ENCODE data around the gene PCDHGA9. TPM values are rescaled to one million over a fixed set of nuclear protein-coding genes. Genes with fewer than 3 reads are reported as not detected.
A peak's percentile ranks its signal among the peaks of the same experiment; 100 is the strongest.

PCDHGA9 gene
- total and polyA plus RNA-seq, 4 donors = 0.59 to 13.8 (median 2.8) TPM

DNA sequence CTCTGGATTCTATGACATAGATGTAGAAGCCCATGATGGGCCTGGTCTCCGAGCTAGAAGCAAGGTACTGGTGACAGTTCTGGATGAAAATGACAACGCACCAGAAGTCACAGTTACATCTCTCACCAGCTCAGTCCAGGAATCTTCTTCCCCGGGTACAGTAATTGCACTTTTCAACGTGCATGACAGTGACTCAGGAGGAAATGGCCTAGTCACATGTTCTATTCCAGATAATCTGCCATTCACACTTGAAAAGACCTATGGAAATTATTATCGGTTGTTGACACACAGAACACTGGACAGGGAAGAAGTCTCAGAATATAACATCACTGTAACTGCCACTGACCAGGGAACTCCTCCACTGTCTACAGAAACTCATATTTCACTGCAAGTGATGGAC lies 46.4 kb upstream of the PCDHGA9 start:
- Histone ChIP-seq H3K27me3 (ENCODE audit: control insufficient read depth in 3 of 3, insufficient read depth in 3 of 3, low read length in 2 of 3) (no peaks in the 10 kb centered on the region), H3K4me1 (ENCODE audit: control insufficient read depth in 5 of 5, insufficient read depth in 5 of 5, low read length in 5 of 5) (no peaks in the 10 kb centered on the region), H3K4me3 (no peak overlapping the region), H3K9ac (ENCODE audit: insufficient read depth in 1 of 2, low read length in 2 of 2) (no peak overlapping the region), H3K36me3 (ENCODE audit: control insufficient read depth in 4 of 4, insufficient read depth in 4 of 4, low read length in 4 of 4) (peaks cover 0 to 3% (median 0%) of the 10 kb centered on the region in 4 donors), H3K9me3 (ENCODE audit: control insufficient read depth in 4 of 4, insufficient read depth in 3 of 4, low read length in 3 of 4) (peaks cover 11 to 49% (median 27%) of the 10 kb centered on the region in 4 donors), H3K27ac (ENCODE audit: low read depth in 1 of 2, low read length in 1 of 2) (no peak overlapping the region)
- TF ChIP-seq, protein P1, sequence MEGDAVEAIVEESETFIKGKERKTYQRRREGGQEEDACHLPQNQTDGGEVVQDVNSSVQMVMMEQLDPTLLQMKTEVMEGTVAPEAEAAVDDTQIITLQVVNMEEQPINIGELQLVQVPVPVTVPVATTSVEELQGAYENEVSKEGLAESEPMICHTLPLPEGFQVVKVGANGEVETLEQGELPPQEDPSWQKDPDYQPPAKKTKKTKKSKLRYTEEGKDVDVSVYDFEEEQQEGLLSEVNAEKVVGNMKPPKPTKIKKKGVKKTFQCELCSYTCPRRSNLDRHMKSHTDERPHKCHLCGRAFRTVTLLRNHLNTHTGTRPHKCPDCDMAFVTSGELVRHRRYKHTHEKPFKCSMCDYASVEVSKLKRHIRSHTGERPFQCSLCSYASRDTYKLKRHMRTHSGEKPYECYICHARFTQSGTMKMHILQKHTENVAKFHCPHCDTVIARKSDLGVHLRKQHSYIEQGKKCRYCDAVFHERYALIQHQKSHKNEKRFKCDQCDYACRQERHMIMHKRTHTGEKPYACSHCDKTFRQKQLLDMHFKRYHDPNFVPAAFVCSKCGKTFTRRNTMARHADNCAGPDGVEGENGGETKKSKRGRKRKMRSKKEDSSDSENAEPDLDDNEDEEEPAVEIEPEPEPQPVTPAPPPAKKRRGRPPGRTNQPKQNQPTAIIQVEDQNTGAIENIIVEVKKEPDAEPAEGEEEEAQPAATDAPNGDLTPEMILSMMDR (IDR thresholded peaks at IDR 0.05; ENCODE audit: control extremely low read depth, extremely low read depth) = no peak
- no peak for ATAC-seq (ENCODE audit: insufficient read depth, low FRiP score)
- DNase-seq = no peak
- WGBS, 2 donors = 66 to 77% methylated on average over 5 of the region's 5 CpGs

DNA sequence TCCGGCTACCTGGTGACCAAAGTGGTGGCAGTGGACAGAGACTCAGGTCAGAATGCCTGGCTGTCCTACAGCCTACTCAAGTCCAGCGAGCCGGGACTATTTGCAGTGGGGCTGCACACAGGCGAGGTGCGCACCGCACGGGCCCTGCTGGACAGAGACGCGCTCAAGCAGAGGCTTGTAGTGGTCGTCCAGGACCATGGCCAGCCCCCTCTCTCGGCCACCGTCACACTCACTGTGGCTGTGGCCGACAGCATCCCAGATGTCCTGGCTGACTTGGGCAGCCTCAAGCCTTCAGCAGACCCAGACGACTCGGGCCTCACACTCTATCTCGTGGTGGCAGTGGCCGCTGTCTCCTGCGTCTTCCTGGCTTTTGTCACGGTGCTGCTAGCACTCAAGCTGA lies 45.6 kb upstream of the PCDHGA9 start:
- ATAC-seq (ENCODE audit: insufficient read depth, low FRiP score) (no peak), DNase-seq (no peak)
- H3K9ac ChIP-seq (ENCODE audit: insufficient read depth in 1 of 2, low read length in 2 of 2) = no peak overlapping the region
- WGBS, 2 donors = 44 to 50% methylated on average over 19 of the region's 19 CpGs
- peaks cover 11 to 50% (median 26%) of the 10 kb centered on the region in 4 donors for H3K9me3 ChIP-seq (ENCODE audit: control insufficient read depth in 4 of 4, insufficient read depth in 3 of 4, low read length in 3 of 4)
- H3K4me3 ChIP-seq = no peak overlapping the region
- TF ChIP-seq, protein P1 (IDR thresholded peaks at IDR 0.05; ENCODE audit: control extremely low read depth, extremely low read depth) = no peak
- H3K4me1 ChIP-seq (ENCODE audit: control insufficient read depth in 5 of 5, insufficient read depth in 5 of 5, low read length in 5 of 5) = no peaks in the 10 kb centered on the region
- no peak overlapping the region for H3K27ac ChIP-seq (ENCODE audit: low read depth in 1 of 2, low read length in 1 of 2)
- no peaks in the 10 kb centered on the region for H3K27me3 ChIP-seq (ENCODE audit: control insufficient read depth in 3 of 3, insufficient read depth in 3 of 3, low read length in 2 of 3)
- H3K36me3 ChIP-seq (ENCODE audit: control insufficient read depth in 4 of 4, insufficient read depth in 4 of 4, low read length in 4 of 4) = peaks cover 0 to 3% (median 0%) of the 10 kb centered on the region in 4 donors

DNA sequence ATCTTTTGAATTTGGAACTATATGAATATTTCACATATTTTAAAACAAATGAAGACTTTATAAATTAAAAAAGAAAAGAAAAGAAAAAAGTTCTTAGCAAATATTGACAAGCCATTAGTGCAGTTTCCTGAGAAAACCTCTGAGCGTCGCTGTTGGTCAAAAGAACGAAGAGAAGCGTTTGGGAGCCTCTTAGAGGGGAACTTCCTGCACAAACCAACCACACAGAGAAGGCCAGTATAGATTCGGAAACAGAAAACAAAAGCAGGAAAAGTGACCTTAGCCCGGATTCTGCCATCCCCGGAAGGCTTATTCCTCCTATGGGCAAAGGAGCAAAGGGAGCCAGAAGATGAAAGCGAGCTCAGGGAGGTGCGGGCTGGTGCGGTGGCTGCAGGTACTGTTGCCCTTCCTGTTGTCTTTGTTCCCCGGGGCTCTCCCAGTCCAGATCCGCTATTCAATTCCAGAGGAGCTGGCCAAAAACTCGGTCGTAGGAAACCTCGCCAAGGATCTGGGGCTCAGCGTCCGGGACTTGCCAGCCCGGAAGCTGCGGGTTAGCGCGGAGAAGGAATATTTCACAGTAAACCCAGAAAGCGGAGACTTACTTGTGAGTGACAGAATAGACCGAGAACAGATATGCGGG lies 42.7 kb upstream of the PCDHGA9 start, which contains the start of gene PCDHGB2:
PCDHGB2 (plus strand) TSS at position 205 of the 637 bp plus-strand sequence; CDS start at position 347, 142 bp downstream.
- Histone ChIP-seq H3K4me3 (no peak within 1 kb of the TSS), H3K9ac (ENCODE audit: insufficient read depth in 1 of 2, low read length in 2 of 2) (no peak within 1 kb of the TSS), H3K36me3 (ENCODE audit: control insufficient read depth in 4 of 4, insufficient read depth in 4 of 4, low read length in 4 of 4) (peaks cover 0 to 3% (median 0%) of the 10 kb centered on the region in 4 donors), H3K9me3 (ENCODE audit: control insufficient read depth in 4 of 4, insufficient read depth in 3 of 4, low read length in 3 of 4) (peaks cover 11 to 55% (median 29%) of the 10 kb centered on the region in 4 donors), H3K27me3 (ENCODE audit: control insufficient read depth in 3 of 3, insufficient read depth in 3 of 3, low read length in 2 of 3) (peaks cover 0 to 5% (median under 1%) of the 10 kb centered on the region in 3 donors), H3K27ac (ENCODE audit: low read depth in 1 of 2, low read length in 1 of 2) (no peak within 1 kb of the TSS), H3K4me1 (ENCODE audit: control insufficient read depth in 5 of 5, insufficient read depth in 5 of 5, low read length in 5 of 5) (peaks cover 0 to 2% (median 0%) of the 10 kb centered on the region in 5 donors)
- WGBS, 2 donors = 18 to 20% methylated on average over 24 of the region's 24 CpGs
- ATAC-seq (ENCODE audit: insufficient read depth, low FRiP score) (no peak), DNase-seq (peak in 2 of 3 donors; percentile 43 to 44)
- TF ChIP-seq, protein P1 (IDR thresholded peaks at IDR 0.05; ENCODE audit: control extremely low read depth, extremely low read depth) = no peak

All from lung (tissue), 12 donors.